Cerebellar nuclear complex (tissue), 1 donor: Measurements from ENCODE around the gene BAIAP2L1.

Experiments
- DNase-seq, 2 experiments: peaks; one replicate each; lab custom pipeline; 2025; lab: John Stamatoyannopoulos, UW

Gene BAIAP2L1

DNA sequence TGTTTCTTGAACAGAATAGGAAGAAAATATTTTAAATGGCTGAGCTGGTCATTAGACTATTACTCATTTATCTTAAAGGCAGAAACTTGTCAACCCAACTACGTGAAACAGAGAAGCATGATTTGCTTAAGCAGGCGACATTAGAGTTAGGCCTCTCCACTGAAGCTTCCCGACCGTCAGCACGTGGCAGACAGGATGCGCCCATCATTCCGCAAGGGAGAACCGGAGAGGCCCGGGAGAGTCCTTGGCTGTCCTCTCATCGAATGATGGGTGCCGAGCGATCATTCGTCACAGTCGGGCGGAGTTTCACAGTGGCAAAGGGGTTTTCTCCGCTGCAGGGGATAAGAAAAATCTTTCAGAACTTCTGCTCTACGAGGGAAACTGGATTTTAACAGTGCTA is 107.6 kb downstream of the BAIAP2L1 start:
- DNase-seq: no peak

- DNase-seq: no peak
Measured at GRCh38 chr7:98291717-98292116, 109.2 kb downstream of the BAIAP2L1 start.

DNA sequence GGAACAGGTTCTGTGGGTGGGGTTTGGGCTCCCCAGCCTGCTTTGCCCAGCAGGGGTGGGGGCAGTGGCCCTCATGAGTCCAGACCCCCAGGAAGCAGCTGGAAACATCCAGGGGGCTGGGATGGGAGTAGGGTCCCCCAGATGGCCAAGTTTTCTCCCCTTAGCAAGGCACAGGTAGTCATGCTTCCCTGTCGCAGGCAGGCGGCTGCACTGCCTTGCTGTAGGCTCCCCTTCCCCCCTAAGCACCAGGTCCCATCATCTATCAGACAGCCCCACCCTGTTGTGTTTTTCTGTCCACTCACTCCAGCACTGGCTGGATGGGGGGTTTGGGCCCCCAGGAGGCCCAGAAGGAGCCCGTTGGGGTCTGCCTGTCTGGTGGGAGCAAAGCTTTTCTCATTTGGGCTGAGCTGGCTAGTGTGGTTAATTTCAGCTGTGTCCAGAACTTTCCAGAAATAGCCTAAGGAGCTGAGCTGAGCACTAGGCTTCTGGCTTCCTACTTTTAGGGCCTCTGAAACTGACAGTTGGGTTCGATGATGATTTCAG is 111.5 kb downstream of the BAIAP2L1 start:
- DNase-seq: no peak

DNA sequence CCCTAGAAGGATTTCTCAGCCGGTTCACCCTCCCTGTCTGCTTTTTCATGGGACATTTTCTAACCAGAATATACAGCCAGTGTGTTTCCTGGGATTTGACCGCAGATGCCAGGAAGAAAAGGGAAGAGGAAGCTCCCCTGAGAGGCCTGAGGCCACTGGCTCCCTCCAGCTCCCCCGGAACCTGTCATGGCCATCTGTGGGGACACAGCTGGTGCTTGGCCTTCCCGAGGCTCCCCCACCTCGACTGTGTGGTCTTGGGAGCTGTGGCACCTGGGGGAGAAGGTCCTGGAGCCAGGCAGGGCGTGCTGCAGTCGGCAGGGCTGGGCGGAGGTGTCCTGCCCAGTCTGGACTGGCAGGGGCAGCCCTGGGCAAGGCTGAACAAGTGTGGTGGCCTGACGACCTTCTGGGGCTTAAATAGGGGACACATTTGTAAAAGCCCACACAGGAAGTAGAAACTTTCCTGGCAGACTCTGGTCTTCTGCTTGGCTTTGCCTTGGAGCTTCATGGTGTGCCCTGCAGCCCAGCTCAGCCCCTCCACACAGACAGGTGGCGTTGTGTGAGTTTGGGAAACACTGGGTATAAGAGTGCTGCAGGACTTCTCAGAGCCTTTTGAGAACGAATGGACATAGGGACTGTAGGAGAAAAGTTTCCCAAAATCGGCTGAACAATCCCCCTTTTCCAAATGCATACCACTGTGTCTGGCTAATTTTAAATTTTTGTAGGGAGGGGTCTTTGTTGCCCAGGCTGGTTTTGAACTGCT is 112.6 kb downstream of the BAIAP2L1 start:
- no peak for DNase-seq

GRCh38 chr7:98287486-98287959 is 113.4 kb downstream of the BAIAP2L1 start:
- DNase-seq: no peak

DNA sequence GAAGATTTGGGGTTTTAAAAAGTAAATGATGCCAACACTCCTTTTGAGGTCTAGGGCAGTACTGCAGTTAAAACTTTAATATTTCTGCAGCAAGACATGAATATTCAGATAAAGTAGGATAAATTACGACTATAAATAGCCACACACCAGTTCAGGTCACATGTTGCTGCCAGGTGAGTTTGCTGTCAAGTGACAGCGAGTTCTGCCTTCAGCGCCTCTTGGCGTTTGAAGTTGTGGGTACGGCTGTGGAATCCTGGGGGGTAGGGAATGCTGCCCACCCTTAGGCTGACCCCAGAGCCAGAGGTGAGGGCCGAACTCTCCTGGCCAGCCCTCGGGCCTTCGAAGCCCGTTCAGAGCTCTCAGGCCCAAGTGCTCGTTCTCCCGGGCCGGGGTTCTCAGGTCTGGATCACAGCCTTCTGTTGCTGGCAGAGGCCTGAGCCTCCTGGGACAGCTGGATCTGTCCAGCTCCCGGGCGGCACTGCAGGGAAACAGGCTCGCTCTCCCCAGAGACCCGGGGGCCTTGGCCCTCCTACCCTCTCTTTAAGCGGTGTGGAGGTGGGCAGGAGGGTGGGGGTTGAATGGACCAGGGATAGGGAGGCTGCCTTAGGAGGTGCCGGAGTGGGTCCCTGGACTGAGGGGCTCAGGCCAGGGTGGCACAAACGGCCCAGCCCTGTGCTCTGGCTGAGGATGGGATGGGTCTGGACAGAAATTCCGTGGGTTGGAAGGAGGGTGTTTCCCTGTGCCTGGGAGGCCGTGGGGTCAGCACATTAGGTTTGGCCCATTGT is 114.0 kb downstream of the BAIAP2L1 start:
- DNase-seq: no peak

DNA sequence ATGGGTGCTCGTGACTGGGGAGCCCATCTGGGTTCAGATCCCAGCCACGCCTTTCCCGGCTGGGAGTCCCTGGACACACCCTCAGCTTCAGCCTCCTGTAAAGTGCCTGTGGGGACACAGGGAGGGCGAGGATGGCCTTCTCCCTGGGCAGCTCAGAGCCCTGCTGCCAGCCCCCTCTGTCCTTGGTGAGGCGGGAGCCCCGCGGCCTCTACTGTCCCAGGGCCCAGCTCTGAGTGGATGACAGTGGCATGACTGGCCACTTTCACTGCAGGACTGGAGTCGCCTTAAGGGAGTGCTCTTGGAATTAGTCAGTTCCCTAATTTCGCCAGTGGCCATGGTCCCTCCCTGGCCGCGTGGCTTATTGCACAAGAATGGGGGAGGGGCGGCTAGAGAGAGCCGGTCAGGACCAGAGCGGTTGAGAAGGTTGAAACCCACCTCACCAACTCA is 114.8 kb downstream of the BAIAP2L1 start:
- DNase-seq: no peak

DNA sequence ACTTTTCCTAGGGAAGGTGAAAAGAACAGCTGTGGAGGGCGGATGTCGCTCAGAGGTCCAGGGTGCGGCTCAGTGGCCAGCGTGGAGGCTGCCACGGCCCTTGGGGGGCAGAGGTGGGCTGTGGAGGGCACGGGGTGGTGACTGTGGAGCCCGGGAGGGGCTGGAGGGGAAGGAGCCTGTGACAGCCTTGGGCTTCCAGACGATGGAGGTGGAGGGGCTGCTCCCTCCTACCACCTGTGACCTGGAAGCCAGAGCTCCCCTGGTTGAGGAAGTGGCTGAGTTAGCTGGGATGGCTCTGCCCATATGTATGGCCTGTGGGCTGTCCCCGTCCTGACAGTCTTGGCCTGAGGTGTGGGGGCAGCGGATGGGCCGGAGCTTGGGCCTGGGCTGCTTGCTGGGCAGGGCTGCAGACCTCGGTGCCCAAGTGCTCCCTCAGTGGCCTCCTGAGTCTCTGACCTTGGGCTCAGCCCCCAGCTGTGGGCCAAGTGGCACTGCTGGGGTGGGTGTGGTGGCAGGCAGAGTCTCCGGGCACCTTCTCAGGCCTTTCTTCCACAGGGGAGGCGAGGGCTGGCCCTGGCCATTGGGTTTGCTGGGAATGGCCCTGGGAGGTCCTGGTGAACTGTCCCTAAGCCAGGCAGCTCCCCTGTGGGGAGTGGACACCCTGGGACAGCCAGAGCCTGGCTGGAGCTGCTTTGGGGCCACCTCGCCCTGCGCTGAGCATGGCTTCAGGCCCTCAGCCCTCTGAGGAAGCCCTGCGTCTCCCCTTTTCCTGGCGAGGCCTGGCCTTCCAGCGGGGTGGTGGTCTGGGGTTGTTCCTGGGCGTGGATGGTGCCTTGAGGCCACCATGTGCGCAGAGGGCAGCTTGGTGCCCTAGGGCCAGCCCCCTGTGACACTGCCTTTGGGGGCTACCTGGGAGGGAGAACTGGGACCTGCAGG is 115.5 kb downstream of the BAIAP2L1 start:
- no peak for DNase-seq

GRCh38 chr7:98284335-98285036 is 116.4 kb downstream of the BAIAP2L1 start:
- DNase-seq: no peak

DNA sequence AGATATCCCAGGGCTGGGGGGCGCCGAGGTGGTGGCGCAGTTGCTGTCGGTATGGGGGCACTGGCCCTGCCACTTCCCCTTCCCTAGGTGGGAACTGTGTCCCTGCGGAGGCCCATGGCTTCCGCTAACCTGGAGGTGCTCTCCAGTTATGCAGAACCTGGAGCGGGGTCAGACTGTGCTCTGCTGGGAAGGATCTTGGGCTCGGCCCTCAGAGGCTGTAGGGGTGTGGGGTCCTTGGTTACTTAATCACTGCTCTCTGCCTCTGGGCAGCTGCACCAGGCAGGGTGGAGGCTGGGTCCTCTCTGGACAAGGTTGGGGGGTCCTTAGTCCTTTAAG is 117.0 kb downstream of the BAIAP2L1 start:
- DNase-seq: no peak

DNA sequence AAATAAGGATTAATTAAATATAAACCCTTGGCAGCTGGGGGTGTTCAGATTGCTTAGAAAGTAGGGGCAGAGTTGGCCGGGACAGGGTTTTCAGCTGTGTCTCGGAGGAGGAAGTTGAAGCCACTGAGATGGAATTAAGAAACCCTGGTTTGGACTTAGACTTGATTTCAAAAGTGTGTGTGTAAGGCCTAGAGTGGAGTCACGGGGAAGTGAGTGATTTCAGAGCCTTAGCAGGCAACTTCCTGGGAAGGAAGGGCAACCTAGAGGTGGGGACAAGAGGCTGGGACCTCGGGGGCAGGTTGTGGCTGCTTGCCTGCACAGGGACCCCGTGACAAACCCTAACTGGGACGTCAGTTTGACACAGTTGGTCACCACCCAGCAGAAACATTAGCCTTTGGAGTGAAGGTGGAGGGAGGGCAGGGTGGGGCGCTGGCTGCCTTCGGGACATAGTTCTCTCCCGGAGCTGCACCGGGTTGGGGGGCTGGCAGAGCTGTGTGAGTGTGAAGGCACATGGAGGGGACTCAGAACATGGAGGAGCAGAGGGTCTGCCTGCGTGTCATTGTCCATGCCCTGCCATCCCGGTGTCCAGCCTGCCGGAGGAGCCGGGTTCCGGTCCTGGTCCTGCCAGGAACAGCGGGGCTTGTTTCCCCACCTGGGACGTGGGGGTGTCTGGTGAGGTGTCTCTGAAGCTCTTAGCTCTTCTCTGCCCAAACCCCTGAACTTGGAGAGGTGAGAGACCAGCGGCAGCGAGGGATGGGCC is 117.6 kb downstream of the BAIAP2L1 start:
- no peak for DNase-seq

GRCh38 chr7:98282703-98283102 is 118.2 kb downstream of the BAIAP2L1 start:
- no peak for DNase-seq

DNA sequence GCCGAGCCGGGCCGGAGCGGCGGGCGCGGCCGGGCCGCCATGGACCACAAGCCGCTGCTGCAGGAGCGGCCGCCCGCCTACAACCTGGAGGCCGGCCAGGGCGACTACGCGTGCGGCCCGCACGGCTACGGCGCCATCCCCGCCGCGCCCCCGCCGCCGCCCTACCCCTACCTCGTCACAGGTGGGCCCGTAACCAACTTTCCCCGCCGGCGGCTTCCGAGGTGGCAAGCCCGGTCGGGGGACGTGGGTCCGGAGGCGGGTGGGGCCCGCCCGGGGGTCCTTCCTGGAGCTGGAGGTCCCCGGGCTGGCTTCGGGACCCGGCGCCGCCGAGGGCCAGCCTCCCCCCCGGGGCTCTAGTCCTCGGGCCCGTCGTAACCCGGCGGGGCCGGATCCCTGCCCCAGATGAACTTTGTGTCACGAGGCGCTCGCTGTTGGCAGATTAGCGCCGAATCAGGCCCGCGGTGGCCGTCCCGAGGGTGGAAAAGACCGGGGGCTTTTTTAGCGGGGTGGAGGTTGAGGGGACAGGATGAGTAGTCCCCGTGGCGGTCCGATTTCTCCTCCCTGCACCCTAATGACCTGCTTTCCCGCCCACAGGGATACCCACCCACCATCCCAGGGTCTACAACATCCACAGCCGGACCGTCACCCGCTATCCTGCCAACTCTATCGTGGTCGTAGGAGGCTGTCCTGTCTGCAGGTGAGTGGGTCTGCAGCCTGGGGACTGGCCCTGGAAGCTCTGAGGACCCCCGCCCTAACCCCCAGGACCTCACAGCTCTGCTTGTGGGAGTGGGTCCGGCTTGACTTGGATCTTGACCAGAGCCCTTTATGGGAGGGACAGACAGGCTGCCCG is 118.9 kb downstream of the BAIAP2L1 start:
- DNase-seq: no peak

DNA sequence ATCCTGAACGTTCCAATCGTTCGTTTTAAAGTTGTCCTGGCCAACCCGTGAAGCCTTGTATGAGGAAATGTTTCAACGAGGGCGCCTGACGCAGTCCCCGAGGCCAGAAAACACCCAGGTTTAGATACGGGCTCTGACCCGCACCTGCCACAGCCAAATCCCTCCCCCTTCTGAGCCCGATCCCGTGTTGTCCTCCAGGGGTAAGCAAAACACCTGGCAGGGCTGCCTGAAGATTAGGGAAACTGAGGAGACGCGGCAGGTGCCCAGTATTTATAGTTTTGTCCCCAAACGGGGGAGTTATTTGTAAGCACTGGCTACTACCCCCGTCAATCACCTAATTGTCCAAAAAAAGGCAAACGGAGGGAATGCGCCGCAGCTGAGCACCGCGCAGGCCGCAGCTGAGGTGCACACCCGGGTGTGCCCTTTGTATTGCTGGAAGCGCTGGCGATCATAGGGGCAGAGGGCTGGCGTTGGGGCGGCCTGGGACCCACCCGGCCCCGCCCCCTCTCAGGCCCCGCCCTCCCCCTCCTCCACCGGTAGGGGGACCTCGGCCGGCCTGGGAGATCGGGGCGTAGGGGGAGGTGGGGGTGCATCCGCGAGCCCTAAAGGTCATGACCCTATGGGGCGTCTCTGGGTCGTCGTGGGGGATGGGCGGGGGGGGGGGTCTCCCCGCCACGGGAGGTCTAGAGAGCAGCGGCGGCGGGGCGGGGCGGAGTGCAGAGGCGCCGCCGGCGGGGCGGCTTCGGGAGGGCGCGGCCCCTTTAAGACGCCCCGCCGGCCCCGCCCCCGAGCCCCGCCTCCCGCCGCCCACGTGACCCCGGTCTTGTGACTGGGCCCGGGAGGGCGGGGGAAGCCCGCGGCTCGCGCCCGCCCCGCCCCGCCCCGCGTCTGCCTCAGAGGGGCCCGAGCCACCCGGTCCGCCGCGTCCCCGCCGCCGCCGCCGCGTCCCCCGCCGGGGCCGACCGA is 119.8 kb downstream of the BAIAP2L1 start, which contains the start of gene BRI3:
Gene BRI3 (plus strand): TSS at position 896 of the 966 bp plus-strand sequence. CDS start 110 bp downstream, outside the sequence.
- DNase-seq: peak; percentile 28 to 41

- DNase-seq: no peak
Measured at GRCh38 chr7:98280296-98280695, 120.6 kb downstream of the BAIAP2L1 start.

DNA sequence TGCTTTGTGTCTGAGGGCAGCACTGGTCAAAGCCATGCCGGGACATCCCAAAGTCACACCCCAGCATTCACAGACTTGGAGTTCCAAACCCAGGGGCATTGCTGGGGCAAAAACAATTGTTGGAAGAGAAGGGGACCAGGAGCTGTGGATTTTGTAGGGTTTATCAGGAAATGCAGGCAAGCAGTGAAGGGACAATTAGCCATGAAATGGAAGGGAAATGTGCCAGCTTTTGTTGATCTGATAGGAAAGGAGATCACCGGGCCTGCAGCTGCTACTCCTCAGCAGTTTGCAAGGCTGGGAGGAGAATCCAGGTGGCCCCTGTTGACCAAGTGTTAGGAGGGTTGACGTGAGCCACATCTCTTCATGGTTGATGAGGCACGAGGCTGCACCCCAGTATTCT is 122.0 kb downstream of the BAIAP2L1 start:
- DNase-seq: no peak

DNA sequence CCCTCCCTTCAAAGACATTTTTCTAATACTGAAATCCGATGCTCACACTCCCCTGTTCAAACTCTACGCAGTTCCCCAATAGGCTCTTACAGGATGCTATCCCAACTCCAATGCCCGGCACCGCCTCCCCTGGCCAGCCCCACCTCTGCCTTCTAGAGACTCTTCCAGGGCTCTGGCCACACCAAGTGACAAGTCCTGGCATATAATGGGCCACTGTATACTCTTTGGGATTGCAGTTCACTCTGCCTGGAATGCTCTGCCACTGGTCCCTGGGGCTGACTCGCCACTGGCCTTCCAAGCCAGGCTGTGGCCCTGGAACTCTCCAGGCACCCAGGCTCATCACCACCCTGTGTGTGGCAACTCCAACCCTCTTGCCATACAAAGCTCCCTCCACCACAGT is 122.5 kb downstream of the BAIAP2L1 start:
- no peak for DNase-seq

DNA sequence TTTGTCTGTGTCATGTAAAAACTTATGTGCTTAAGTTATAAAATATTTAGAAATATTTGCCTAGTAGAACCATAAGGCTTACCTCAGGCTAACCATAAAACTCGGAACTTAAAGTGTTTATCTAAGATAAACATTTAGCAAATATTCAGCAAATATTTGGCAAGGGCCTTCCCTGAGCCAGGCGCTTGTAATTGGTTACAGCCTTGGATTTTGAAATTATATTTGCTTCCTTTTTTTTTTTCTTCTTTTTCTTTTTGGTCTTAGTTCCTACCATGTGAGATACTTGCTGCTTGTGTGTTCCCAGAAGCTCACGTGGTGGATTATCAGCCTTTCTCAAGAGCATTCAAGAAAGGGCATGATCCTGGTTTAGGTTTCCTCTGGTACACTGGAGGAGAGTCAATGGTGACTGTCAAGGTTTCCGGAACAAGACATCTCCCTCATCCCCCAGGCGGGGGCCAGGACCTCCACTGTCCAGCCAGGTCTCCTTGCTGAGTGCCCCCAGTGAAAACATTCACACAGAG is 124.6 kb downstream of the BAIAP2L1 start:
- no peak for DNase-seq
